CD14-positive monocyte (primary cell): ENCODE data around the gene NXPH3. TPM values are rescaled to one million over a fixed set of nuclear protein-coding genes. Genes with fewer than 3 reads are reported as not detected.

Source experiments
- DNase-seq, 3 donors: peaks; one replicate each; pipeline ENCODE4 v3.0.0-alpha.2; 2011 to 2022
- H2AFZ ChIP-seq: 2 replicates; pipeline ENCODE4 v1.6.0; 2012; ENCODE audit warnings: mild to moderate bottlenecking, low read depth, low read length, inconsistent platforms; ENCODE audit not compliant: insufficient read depth, poor library complexity, severe bottlenecking
- H3K27ac ChIP-seq, 2 donors: 1 replicate in 1 of 2; 2 replicates in 1 of 2; pipeline ENCODE4 v1.5.1; 2012 to 2013; ENCODE audit warnings: low read length in 2 of 2, control low read depth in 1 of 2, inconsistent platforms in 1 of 2, low read depth in 1 of 2, mild to moderate bottlenecking in 1 of 2
- H3K27me3 ChIP-seq, 2 donors: one replicate each; pipeline versions ENCODE4 v1.6.0 to v1.6.1; 2011 to 2013; ENCODE audit warnings: low read length in 2 of 2; ENCODE audit not compliant: control insufficient read depth in 2 of 2, insufficient read depth in 2 of 2
- H3K36me3 ChIP-seq, 2 donors: replicated peaks in 1 of 2; 1 replicate in 1 of 2; 2 replicates in 1 of 2; pipeline versions ENCODE4 v1.5.1 to v1.6.1; 2012 to 2013; ENCODE audit warnings: low read length in 2 of 2, control low read depth in 1 of 2, inconsistent platforms in 1 of 2, mild to moderate bottlenecking in 1 of 2; ENCODE audit not compliant: insufficient read depth in 2 of 2, control insufficient read depth in 1 of 2
- H3K4me1 ChIP-seq, 2 donors: 1 replicate in 1 of 2; 2 replicates in 1 of 2; pipeline versions ENCODE4 v1.5.1 to v1.6.1; 2012 to 2013; ENCODE audit warnings: low read length in 2 of 2, control low read depth in 1 of 2, inconsistent platforms in 1 of 2, mild to moderate bottlenecking in 1 of 2, moderate library complexity in 1 of 2; ENCODE audit not compliant: insufficient read depth in 2 of 2, control insufficient read depth in 1 of 2
- H3K4me2 ChIP-seq: replicated peaks from 2 replicates; pipeline ENCODE3; 2012; ENCODE audit warnings: low read length, moderate library complexity, mild to moderate bottlenecking; ENCODE audit not compliant: poor library complexity, severe bottlenecking; ENCODE audit errors: extremely low read depth
- H3K4me3 ChIP-seq, 3 experiments: fragments of 200-600 bp in 1 of 3; sonication (generic) in 1 of 3; replicated peaks in 1 of 3; 1 replicate in 2 of 3; 2 replicates in 1 of 3; pipeline ENCODE4 v1.5.1; 2011 to 2013; ENCODE audit warnings: low read length in 3 of 3, mild to moderate bottlenecking in 3 of 3, control low read depth in 2 of 3, low read depth in 2 of 3, inconsistent platforms in 1 of 3, moderate library complexity in 1 of 3
- H3K79me2 ChIP-seq: 2 replicates; pipeline ENCODE4 v1.6.0; 2012; ENCODE audit warnings: mild to moderate bottlenecking, control low read depth, inconsistent platforms, low read length, moderate library complexity; ENCODE audit not compliant: insufficient read depth
- H3K9ac ChIP-seq: 2 replicates; pipeline ENCODE4 v1.6.0; 2017; ENCODE audit warnings: low read length, mild to moderate bottlenecking; ENCODE audit not compliant: insufficient read depth, poor library complexity, severe bottlenecking
- H3K9me3 ChIP-seq, 2 donors: replicated peaks in 1 of 2; 1 replicate in 1 of 2; 2 replicates in 1 of 2; pipeline versions ENCODE4 v1.5.1 to v1.6.1; 2012 to 2013; ENCODE audit warnings: low read length in 2 of 2, control low read depth in 1 of 2; ENCODE audit not compliant: control insufficient read depth in 1 of 2, insufficient read depth in 1 of 2
- H4K20me1 ChIP-seq: 2 replicates; pipeline ENCODE4 v1.6.0; 2012; ENCODE audit warnings: mild to moderate bottlenecking, low read length, control low read depth, moderate library complexity; ENCODE audit not compliant: insufficient read depth
- H3K27ac Mint-ChIP-seq, 7 donors: one replicate each; pipeline ENCODE4 v1.8.0; 2020; ENCODE audit warnings: mild to moderate bottlenecking in 7 of 7, mixed read lengths in 7 of 7, moderate library complexity in 6 of 7, inconsistent platforms in 2 of 7
- H3K27me3 Mint-ChIP-seq, 3 donors: one replicate each; pipeline ENCODE4 v1.8.0; 2021 to 2022; ENCODE audit warnings: low read depth in 3 of 3, mild to moderate bottlenecking in 3 of 3, mixed read lengths in 3 of 3, moderate library complexity in 3 of 3, inconsistent platforms in 1 of 3
- H3K36me3 Mint-ChIP-seq, 2 donors: one replicate each; pipeline ENCODE4 v1.8.0; 2020; ENCODE audit warnings: mixed read lengths in 2 of 2, inconsistent platforms in 1 of 2, mild to moderate bottlenecking in 1 of 2
- H3K4me1 Mint-ChIP-seq: one replicate; pipeline ENCODE4 v1.8.0; 2020; ENCODE audit warnings: mild to moderate bottlenecking, mixed read lengths
- H3K4me3 Mint-ChIP-seq, 2 donors: one replicate each; pipeline ENCODE4 v1.8.0; 2020; ENCODE audit warnings: mild to moderate bottlenecking in 2 of 2, mixed read lengths in 2 of 2, moderate library complexity in 1 of 2
- H3K9me3 Mint-ChIP-seq, 7 donors: one replicate each; pipeline ENCODE4 v1.8.0; 2020 to 2022; ENCODE audit warnings: mixed read lengths in 7 of 7, mild to moderate bottlenecking in 6 of 7, moderate library complexity in 6 of 7, inconsistent platforms in 2 of 7
- WGBS: methylation state at CpG from one replicate; pipeline ENCODE4 v1.1.5; 2013; ENCODE audit warnings: missing lambda C conversion rate; ENCODE audit not compliant: insufficient coverage; 5-methylcytosine and 5-hydroxymethylcytosine counted together
- intact Hi-C, 2 donors: fragments of 100-400 bp; cut with micrococcal nuclease; formaldehyde crosslinking; loops; one replicate each; pipeline versions ENCODE4 v1.15.0 to v1.15.1; 2023
- polyA plus RNA-seq, 3 donors: library from polyadenylated mRNA; depleted of rRNA in 1 of 3; unstranded in 2 of 3; stranded (reverse) in 1 of 3; fragments of 300-500 nt in 2 of 3; fragments of >200 nt in 1 of 3; fragmentation: Illumina TruSeq in 2 of 3; gene quantifications; 1 replicate in 2 of 3; 2 replicates in 1 of 3; pipeline ENCODE4 v1.2.3, GENCODE V29; 2012 to 2021
- TF ChIP-seq, protein P1 (sequence below): fragments of 200-600 bp; IDR thresholded peaks from one replicate; pipeline ENCODE4 v1.8.0; 2022; ENCODE audit warnings: antibody characterized with exemption, mild to moderate bottlenecking

NXPH3 gene
- polyA plus RNA-seq, 3 donors = not detected

DNA sequence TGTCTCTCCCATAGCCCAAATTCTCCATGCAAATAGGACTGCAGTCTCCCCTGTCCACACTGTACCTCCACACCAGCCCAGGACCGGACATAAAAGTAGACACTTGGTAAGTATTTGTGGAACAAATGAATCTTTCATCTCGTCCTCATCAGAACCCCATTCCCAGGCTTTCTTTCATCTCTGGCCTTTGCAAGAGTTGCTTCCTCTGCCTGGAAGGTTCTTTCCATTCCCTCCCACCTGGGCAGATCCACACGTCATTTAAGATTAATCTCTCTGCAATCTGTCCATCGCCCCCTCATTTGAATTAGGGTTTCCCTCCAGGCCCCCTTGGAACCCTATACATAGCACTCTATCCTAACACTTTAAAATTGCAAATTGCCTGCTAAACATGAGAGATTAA is 3.9 kb upstream of the NXPH3 start:
- DNase-seq = no peak
- Histone ChIP-seq H3K27me3 (peaks cover 6 to 65% of the 10 kb centered on the region in 2 donors), H2AFZ (no peak overlapping the region), H3K36me3 (no peaks in the 10 kb centered on the region), H3K4me3 (no peak overlapping the region), H3K4me2 (no peak overlapping the region), H3K4me1 (peaks cover 21 to 35% of the 10 kb centered on the region in 2 donors), H4K20me1 (no peaks in the 10 kb centered on the region), H3K79me2 (no peaks in the 10 kb centered on the region), H3K9me3 (no peaks in the 10 kb centered on the region), H3K27ac (no peak overlapping the region), H3K9ac (no peak overlapping the region)
- peak overlapping the region in 1 of 2 donors; percentile 17 for H3K4me3 Mint-ChIP-seq
- H3K4me1 Mint-ChIP-seq = peaks cover 18% of the 10 kb centered on the region
- no peaks in the 10 kb centered on the region for H3K36me3 Mint-ChIP-seq
- intact Hi-C loops = loop anchor here (2.0 to 10.0 kb wide), 4 partner anchors 123 to 423 kb away; partner anchors contain the start of gene DLX3 (in 1 of the 2)
- H3K9me3 Mint-ChIP-seq = peaks cover 1 to 9% (median 5%) of the 10 kb centered on the region in 7 donors
- peaks cover 52 to 72% (median 63%) of the 10 kb centered on the region in 3 donors for H3K27me3 Mint-ChIP-seq
- no peak overlapping the region for H3K27ac Mint-ChIP-seq
- 80% methylated on average over 2 of the region's 4 CpGs for WGBS
- TF ChIP-seq, protein P1, sequence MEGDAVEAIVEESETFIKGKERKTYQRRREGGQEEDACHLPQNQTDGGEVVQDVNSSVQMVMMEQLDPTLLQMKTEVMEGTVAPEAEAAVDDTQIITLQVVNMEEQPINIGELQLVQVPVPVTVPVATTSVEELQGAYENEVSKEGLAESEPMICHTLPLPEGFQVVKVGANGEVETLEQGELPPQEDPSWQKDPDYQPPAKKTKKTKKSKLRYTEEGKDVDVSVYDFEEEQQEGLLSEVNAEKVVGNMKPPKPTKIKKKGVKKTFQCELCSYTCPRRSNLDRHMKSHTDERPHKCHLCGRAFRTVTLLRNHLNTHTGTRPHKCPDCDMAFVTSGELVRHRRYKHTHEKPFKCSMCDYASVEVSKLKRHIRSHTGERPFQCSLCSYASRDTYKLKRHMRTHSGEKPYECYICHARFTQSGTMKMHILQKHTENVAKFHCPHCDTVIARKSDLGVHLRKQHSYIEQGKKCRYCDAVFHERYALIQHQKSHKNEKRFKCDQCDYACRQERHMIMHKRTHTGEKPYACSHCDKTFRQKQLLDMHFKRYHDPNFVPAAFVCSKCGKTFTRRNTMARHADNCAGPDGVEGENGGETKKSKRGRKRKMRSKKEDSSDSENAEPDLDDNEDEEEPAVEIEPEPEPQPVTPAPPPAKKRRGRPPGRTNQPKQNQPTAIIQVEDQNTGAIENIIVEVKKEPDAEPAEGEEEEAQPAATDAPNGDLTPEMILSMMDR = no peak

- Mint-ChIP-seq H3K27ac (no peak overlapping the region), H3K36me3 (no peaks in the 10 kb centered on the region), H3K27me3 (peaks cover 55 to 72% (median 63%) of the 10 kb centered on the region in 3 donors), H3K4me1 (peaks cover 20% of the 10 kb centered on the region), H3K9me3 (peaks cover 1 to 13% (median 7%) of the 10 kb centered on the region in 7 donors), H3K4me3 (peak overlapping the region in 1 of 2 donors; percentile 57)
- Histone ChIP-seq H3K4me3 (no peak overlapping the region), H3K27ac (no peak overlapping the region), H3K4me2 (no peak overlapping the region), H4K20me1 (no peaks in the 10 kb centered on the region), H2AFZ (no peak overlapping the region), H3K36me3 (no peaks in the 10 kb centered on the region), H3K27me3 (peaks cover 10 to 68% of the 10 kb centered on the region in 2 donors), H3K9ac (no peak overlapping the region), H3K9me3 (no peaks in the 10 kb centered on the region), H3K79me2 (no peaks in the 10 kb centered on the region), H3K4me1 (peaks cover 21 to 37% of the 10 kb centered on the region in 2 donors)
- TF ChIP-seq, protein P1 = no peak
- intact Hi-C loops = loop anchor here (2.0 to 10.0 kb wide), 4 partner anchors 123 to 423 kb away; partner anchors contain the start of gene DLX3 (in 1 of the 2)
- no CpG with 5 or more reads among the region's 3 CpGs for WGBS
- no peak for DNase-seq
These were observed 3.4 kb upstream of the NXPH3 start for GRCh38 chr17:49572226-49572625.
